Activated T-cell treated with anti-CD3 and anti-CD28 coated beads for 24 hours (primary cell): ENCODE data around the gene SLC4A3.
"Not testable (repeated sequence)": the region's sequence is repeated elsewhere in the genome, so short reads cannot be mapped to it uniquely, and the experiment has no call there.

ENCODE experiments used
- DNase-seq: peaks from one replicate; pipeline ENCODE4 v3.0.0-alpha.2; 2020; ENCODE audit warnings: low read depth

The SLC4A3 gene

GRCh38 chr2:219648963-219649362 lies 21.5 kb downstream of the SLC4A3 start:
- no peak for DNase-seq

GRCh38 chr2:219650426-219651248 lies 23.2 kb downstream of the SLC4A3 start:
- no peak for DNase-seq

- not testable (repeated sequence) for DNase-seq
Observed at GRCh38 chr2:219651656-219652055, 24.2 kb downstream of the SLC4A3 start.

GRCh38 chr2:219656526-219656925 lies 29.1 kb downstream of the SLC4A3 start:
- no peak for DNase-seq

GRCh38 chr2:219658196-219658846 lies 30.9 kb downstream of the SLC4A3 start:
- no peak for DNase-seq

GRCh38 chr2:219658874-219659273 lies 31.4 kb downstream of the SLC4A3 start:
- no peak for DNase-seq

- DNase-seq = no peak
Observed at GRCh38 chr2:219661197-219661954, 33.9 kb downstream of the SLC4A3 start.

GRCh38 chr2:219661955-219662395 lies 34.5 kb downstream of the SLC4A3 start:
- no peak for DNase-seq

GRCh38 chr2:219662566-219662965 lies 35.1 kb downstream of the SLC4A3 start:
- no peak for DNase-seq

GRCh38 chr2:219663116-219663762 lies 35.8 kb downstream of the SLC4A3 start:
- no peak for DNase-seq

GRCh38 chr2:219664041-219664440 lies 36.6 kb downstream of the SLC4A3 start:
- no peak for DNase-seq

GRCh38 chr2:219664944-219665343 lies 37.5 kb downstream of the SLC4A3 start:
- DNase-seq = no peak

- DNase-seq = no peak
Observed at GRCh38 chr2:219665926-219666325, 38.5 kb downstream of the SLC4A3 start.

- no peak for DNase-seq
Observed at GRCh38 chr2:219668316-219668715, 40.9 kb downstream of the SLC4A3 start.

GRCh38 chr2:219670386-219670785 lies 43.0 kb downstream of the SLC4A3 start:
- DNase-seq = no peak

GRCh38 chr2:219671279-219671678 lies 43.8 kb downstream of the SLC4A3 start:
- no peak for DNase-seq

GRCh38 chr2:219672406-219672805 lies 45.0 kb downstream of the SLC4A3 start:
- DNase-seq = no peak

GRCh38 chr2:219675221-219675620 lies 47.8 kb downstream of the SLC4A3 start:
- DNase-seq = no peak

GRCh38 chr2:219676586-219676985 lies 49.2 kb downstream of the SLC4A3 start:
- DNase-seq = no peak

- no peak for DNase-seq
Observed at GRCh38 chr2:219679041-219679440, 51.6 kb downstream of the SLC4A3 start.

- DNase-seq = no peak
Observed at GRCh38 chr2:219679571-219679970, 52.1 kb downstream of the SLC4A3 start.
